Measurements from ENCODE around the gene MXRA7.

Gene MXRA7

DNA sequence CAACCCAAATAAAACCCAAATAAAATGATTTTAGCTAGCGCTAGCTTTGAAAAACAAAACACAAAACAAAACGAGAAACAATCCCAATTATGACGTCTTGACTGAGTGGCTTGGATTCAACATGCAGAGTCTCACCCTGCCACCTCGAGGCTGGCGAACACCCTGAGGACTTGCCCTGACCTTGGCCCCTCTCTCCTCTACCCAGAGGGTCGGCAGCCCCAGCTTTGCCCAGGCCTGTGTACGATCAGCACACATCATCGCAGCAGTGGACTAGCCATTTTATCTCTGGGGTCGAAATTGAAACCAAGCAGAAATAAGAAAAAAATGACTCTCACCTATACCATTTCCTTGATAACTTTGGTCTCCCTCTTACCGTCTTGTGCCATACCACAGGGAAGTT, 10.7 kb upstream of the MXRA7 start:
- Histone ChIP-seq H3K9me3 (ENCODE audit: insufficient read depth, low read length, severe bottlenecking) (no peaks in the 10 kb centered on the region), H4K20me1 (ENCODE audit: insufficient read depth, low read length) (peaks cover 5% of the 10 kb centered on the region; the same call in 1 of the 2 replicates), H3K4me2 (ENCODE audit: insufficient read depth, low read length) (no peak overlapping the region), H3K4me3 (ENCODE audit: low read depth in 1 of 2, low read length in 2 of 2) (no peak overlapping the region), H3K36me3 (ENCODE audit: insufficient read depth, low read length) (peaks cover 84% of the 10 kb centered on the region), H3K79me2 (ENCODE audit: insufficient read depth, low read length) (peaks cover 46% of the 10 kb centered on the region), H2AFZ (ENCODE audit: low read depth, low read length) (no peak overlapping the region), H3K4me1 (ENCODE audit: insufficient read depth, low read length) (peaks cover 31% of the 10 kb centered on the region), H3K27me3 (ENCODE audit: insufficient read depth, low read length, poor library complexity) (no peaks in the 10 kb centered on the region), H3K9ac (ENCODE audit: low read depth, low read length) (no peak overlapping the region), H3K27ac (ENCODE audit: low read length) (no peak overlapping the region)
- TF ChIP-seq, protein P1, sequence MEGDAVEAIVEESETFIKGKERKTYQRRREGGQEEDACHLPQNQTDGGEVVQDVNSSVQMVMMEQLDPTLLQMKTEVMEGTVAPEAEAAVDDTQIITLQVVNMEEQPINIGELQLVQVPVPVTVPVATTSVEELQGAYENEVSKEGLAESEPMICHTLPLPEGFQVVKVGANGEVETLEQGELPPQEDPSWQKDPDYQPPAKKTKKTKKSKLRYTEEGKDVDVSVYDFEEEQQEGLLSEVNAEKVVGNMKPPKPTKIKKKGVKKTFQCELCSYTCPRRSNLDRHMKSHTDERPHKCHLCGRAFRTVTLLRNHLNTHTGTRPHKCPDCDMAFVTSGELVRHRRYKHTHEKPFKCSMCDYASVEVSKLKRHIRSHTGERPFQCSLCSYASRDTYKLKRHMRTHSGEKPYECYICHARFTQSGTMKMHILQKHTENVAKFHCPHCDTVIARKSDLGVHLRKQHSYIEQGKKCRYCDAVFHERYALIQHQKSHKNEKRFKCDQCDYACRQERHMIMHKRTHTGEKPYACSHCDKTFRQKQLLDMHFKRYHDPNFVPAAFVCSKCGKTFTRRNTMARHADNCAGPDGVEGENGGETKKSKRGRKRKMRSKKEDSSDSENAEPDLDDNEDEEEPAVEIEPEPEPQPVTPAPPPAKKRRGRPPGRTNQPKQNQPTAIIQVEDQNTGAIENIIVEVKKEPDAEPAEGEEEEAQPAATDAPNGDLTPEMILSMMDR (IDR thresholded peaks at IDR 0.05; ENCODE audit: borderline replicate concordance, extremely low read depth, low read length, poor library complexity, severe bottlenecking) = no peak
- TF ChIP-seq EZH2 (IDR thresholded peaks at IDR 0.05; ENCODE audit: borderline replicate concordance, low read depth, low read length, severe bottlenecking) = no peak
- ATAC-seq (ENCODE audit: insufficient read depth, low read depth) (no peak), DNase-seq (no peak)

DNA sequence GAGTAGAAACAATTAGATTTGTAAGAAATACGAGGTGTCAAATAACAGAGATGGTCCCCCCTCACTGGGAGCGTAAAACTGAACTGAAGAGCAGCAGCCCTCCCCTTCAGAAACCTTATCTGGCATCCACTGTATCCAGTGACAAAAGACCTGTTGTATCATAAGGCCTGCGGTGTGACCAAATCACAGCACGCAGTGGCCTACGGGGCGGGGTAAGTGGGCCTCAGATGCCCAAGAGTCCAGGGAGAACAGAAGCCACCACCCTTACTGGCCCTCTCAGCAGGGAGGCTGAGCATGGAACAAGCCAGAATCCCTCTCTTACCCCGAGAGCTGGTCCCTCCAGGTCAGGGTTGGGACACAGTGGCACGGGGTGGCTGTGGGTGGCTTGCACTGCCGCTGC, 10.2 kb upstream of the MXRA7 start:
- peaks cover 42% of the 10 kb centered on the region for H3K79me2 ChIP-seq (ENCODE audit: insufficient read depth, low read length)
- H3K9me3 ChIP-seq (ENCODE audit: insufficient read depth, low read length, severe bottlenecking) = no peaks in the 10 kb centered on the region
- H2AFZ ChIP-seq (ENCODE audit: low read depth, low read length) = no peak overlapping the region
- peaks cover 10% of the 10 kb centered on the region for H4K20me1 ChIP-seq (ENCODE audit: insufficient read depth, low read length)
- TF ChIP-seq, protein P1 (IDR thresholded peaks at IDR 0.05; ENCODE audit: borderline replicate concordance, extremely low read depth, low read length, poor library complexity, severe bottlenecking) = no peak
- no peak for TF ChIP-seq EZH2 (IDR thresholded peaks at IDR 0.05; ENCODE audit: borderline replicate concordance, low read depth, low read length, severe bottlenecking)
- H3K9ac ChIP-seq (ENCODE audit: low read depth, low read length) = no peak overlapping the region
- DNase-seq = no peak
- no peak overlapping the region for H3K27ac ChIP-seq (ENCODE audit: low read length)
- H3K36me3 ChIP-seq (ENCODE audit: insufficient read depth, low read length) = peaks cover 89% of the 10 kb centered on the region
- no peak overlapping the region for H3K4me3 ChIP-seq (ENCODE audit: low read depth in 1 of 2, low read length in 2 of 2)
- H3K27me3 ChIP-seq (ENCODE audit: insufficient read depth, low read length, poor library complexity) = no peaks in the 10 kb centered on the region
- H3K4me1 ChIP-seq (ENCODE audit: insufficient read depth, low read length) = peaks cover 31% of the 10 kb centered on the region
- no peak for ATAC-seq (ENCODE audit: insufficient read depth, low read depth)
- H3K4me2 ChIP-seq (ENCODE audit: insufficient read depth, low read length) = no peak overlapping the region

DNA sequence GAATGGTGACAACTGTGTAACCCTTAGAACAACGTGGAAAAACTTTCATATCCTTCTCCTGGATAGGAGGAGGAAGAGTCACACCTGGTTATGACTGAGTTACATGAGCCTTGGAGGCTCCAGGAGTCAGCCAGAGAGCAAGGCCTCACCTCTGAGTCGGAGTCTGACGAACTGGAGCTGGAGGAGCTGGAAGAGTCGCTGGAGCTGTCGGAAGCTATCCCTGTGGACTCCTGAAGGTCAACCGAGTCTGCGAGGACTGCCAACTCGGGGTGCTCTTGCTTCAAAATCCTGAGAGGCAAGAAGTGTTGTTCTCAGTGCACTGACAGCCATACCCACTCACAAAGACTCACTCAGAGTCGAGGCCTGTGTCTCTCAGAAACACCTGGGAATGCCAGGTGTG, 9.4 kb upstream of the MXRA7 start:
- peaks cover 31% of the 10 kb centered on the region for H3K4me1 ChIP-seq (ENCODE audit: insufficient read depth, low read length)
- no peaks in the 10 kb centered on the region for H3K9me3 ChIP-seq (ENCODE audit: insufficient read depth, low read length, severe bottlenecking)
- no peak overlapping the region for H3K4me2 ChIP-seq (ENCODE audit: insufficient read depth, low read length)
- H4K20me1 ChIP-seq (ENCODE audit: insufficient read depth, low read length) = peaks cover 14% of the 10 kb centered on the region
- no peak overlapping the region for H3K4me3 ChIP-seq (ENCODE audit: low read depth in 1 of 2, low read length in 2 of 2)
- ATAC-seq (ENCODE audit: insufficient read depth, low read depth) (no peak), DNase-seq (no peak)
- no peak overlapping the region for H2AFZ ChIP-seq (ENCODE audit: low read depth, low read length)
- no peaks in the 10 kb centered on the region for H3K27me3 ChIP-seq (ENCODE audit: insufficient read depth, low read length, poor library complexity)
- H3K36me3 ChIP-seq (ENCODE audit: insufficient read depth, low read length) = peaks cover 93% of the 10 kb centered on the region
- peaks cover 34% of the 10 kb centered on the region for H3K79me2 ChIP-seq (ENCODE audit: insufficient read depth, low read length)
- no peak overlapping the region for H3K9ac ChIP-seq (ENCODE audit: low read depth, low read length)
- H3K27ac ChIP-seq (ENCODE audit: low read length) = no peak overlapping the region
- TF ChIP-seq, protein P1 (IDR thresholded peaks at IDR 0.05; ENCODE audit: borderline replicate concordance, extremely low read depth, low read length, poor library complexity, severe bottlenecking) = no peak
- no peak for TF ChIP-seq EZH2 (IDR thresholded peaks at IDR 0.05; ENCODE audit: borderline replicate concordance, low read depth, low read length, severe bottlenecking)

DNA sequence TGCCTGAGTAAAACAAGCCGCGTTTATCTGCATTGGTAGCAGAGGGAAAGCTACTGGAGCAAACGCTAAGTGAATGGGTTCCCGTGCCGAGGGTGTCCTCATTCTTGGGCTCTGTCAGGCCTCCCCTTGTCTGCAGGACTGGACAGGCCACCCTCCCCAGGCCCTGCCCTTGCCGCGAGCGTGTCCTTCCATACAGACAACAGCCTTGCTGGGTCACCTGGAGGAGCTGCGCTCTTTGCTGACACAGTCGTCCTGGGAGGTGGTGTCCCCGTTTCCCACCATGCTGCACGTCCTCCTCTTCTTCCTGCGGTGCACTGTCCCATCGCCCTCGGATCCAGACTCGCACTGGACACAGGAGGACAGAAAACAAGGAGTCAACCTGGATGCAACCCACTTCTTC, 7.8 kb upstream of the MXRA7 start:
- Histone ChIP-seq H4K20me1 (ENCODE audit: insufficient read depth, low read length) (peaks cover 20% of the 10 kb centered on the region), H3K9me3 (ENCODE audit: insufficient read depth, low read length, severe bottlenecking) (no peaks in the 10 kb centered on the region), H3K36me3 (ENCODE audit: insufficient read depth, low read length) (peaks cover 89% of the 10 kb centered on the region), H3K79me2 (ENCODE audit: insufficient read depth, low read length) (peaks cover 18% of the 10 kb centered on the region), H3K27ac (ENCODE audit: low read length) (no peak overlapping the region), H3K27me3 (ENCODE audit: insufficient read depth, low read length, poor library complexity) (no peaks in the 10 kb centered on the region), H3K4me2 (ENCODE audit: insufficient read depth, low read length) (no peak overlapping the region), H3K4me1 (ENCODE audit: insufficient read depth, low read length) (peaks cover 18% of the 10 kb centered on the region), H3K4me3 (ENCODE audit: low read depth in 1 of 2, low read length in 2 of 2) (no peak overlapping the region), H3K9ac (ENCODE audit: low read depth, low read length) (no peak overlapping the region), H2AFZ (ENCODE audit: low read depth, low read length) (no peak overlapping the region)
- no peak for DNase-seq
- TF ChIP-seq EZH2 (IDR thresholded peaks at IDR 0.05; ENCODE audit: borderline replicate concordance, low read depth, low read length, severe bottlenecking) = no peak
- TF ChIP-seq, protein P1 (IDR thresholded peaks at IDR 0.05; ENCODE audit: borderline replicate concordance, extremely low read depth, low read length, poor library complexity, severe bottlenecking) = no peak
- no peak for ATAC-seq (ENCODE audit: insufficient read depth, low read depth)
